ENCODE data around the gene CA4. TPM values are rescaled to one million over a fixed set of nuclear protein-coding genes. Genes with fewer than 3 reads are reported as not detected.

CA4 gene
- total and polyA plus RNA-seq, 10 of the 15 experiments (the other 5 are each of a cell fraction or from before 2014, with no cell fraction given), result 0.13 to 0.31 TPM; not detected in 8

- TF ChIP-seq, protein P1, sequence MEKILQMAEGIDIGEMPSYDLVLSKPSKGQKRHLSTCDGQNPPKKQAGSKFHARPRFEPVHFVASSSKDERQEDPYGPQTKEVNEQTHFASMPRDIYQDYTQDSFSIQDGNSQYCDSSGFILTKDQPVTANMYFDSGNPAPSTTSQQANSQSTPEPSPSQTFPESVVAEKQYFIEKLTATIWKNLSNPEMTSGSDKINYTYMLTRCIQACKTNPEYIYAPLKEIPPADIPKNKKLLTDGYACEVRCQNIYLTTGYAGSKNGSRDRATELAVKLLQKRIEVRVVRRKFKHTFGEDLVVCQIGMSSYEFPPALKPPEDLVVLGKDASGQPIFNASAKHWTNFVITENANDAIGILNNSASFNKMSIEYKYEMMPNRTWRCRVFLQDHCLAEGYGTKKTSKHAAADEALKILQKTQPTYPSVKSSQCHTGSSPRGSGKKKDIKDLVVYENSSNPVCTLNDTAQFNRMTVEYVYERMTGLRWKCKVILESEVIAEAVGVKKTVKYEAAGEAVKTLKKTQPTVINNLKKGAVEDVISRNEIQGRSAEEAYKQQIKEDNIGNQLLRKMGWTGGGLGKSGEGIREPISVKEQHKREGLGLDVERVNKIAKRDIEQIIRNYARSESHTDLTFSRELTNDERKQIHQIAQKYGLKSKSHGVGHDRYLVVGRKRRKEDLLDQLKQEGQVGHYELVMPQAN (conservative IDR thresholded peaks at IDR 0.05), result peak; percentile 64; the same call in 1 of the 2 replicates
- TF ChIP-seq SREBF2 (IDR thresholded peaks at IDR 0.05; ENCODE audit: low read length) (no peak), SP1 (IDR thresholded peaks at IDR 0.05; ENCODE audit: low read depth, low read length) (peak; percentile 81), CEBPB (IDR thresholded peaks at IDR 0.05; ENCODE audit: borderline replicate concordance in 1 of 2, low read depth in 2 of 2, low read length in 2 of 2) (no peak), EED (IDR thresholded peaks at IDR 0.05; ENCODE audit: low read depth) (peak; percentile 17; the same call in 1 of the 2 replicates), ZBTB33 (IDR thresholded peaks at IDR 0.05) (no peak), E4F1 (IDR thresholded peaks at IDR 0.05; ENCODE audit: borderline replicate concordance, partially characterized antibody) (peak; percentile 37), SMAD5 (IDR thresholded peaks at IDR 0.05; ENCODE audit: low read depth) (no peak), TCF3 (IDR thresholded peaks at IDR 0.05; ENCODE audit: borderline replicate concordance, insufficient read depth, low read depth, low read length) (0 out of 2 replicates have a peak, but pooled peaks have one; percentile 50), NFXL1 (IDR thresholded peaks at IDR 0.05; ENCODE audit: borderline replicate concordance) (peak; percentile 15; the same call in 1 of the 2 replicates), MLLT1 (IDR thresholded peaks at IDR 0.05) (peak; percentile 100), USF2 (IDR thresholded peaks at IDR 0.05; ENCODE audit: borderline replicate concordance, low read depth, low read length) (no peak), NFYB (IDR thresholded peaks at IDR 0.05; ENCODE audit: insufficient read depth, low read depth, low read length) (peak; percentile 71; the same call in 1 of the 2 replicates), POU2F2 (IDR thresholded peaks at IDR 0.05; ENCODE audit: borderline replicate concordance, low read depth, low read length) (0 out of 3 replicates have a peak, but pooled peaks have one; percentile 22), PAX8 (IDR thresholded peaks at IDR 0.05) (no peak), RELB (IDR thresholded peaks at IDR 0.05; ENCODE audit: low read depth) (peak; percentile 93)
- TF ChIP-seq, protein P2, sequence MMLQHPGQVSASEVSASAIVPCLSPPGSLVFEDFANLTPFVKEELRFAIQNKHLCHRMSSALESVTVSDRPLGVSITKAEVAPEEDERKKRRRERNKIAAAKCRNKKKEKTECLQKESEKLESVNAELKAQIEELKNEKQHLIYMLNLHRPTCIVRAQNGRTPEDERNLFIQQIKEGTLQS (IDR thresholded peaks at IDR 0.05; ENCODE audit: borderline replicate concordance, extremely low read depth, low read depth, low read length), result no peak
Observed at GRCh38 chr17:60135151-60135950, 14.4 kb upstream of the CA4 start (continued).
